Measurements from ENCODE around the gene PTP4A1. TPM values are rescaled to one million over a fixed set of nuclear protein-coding genes. Genes with fewer than 3 reads are reported as not detected.

Gene PTP4A1
- total RNA-seq, 2 donors from 2014 or later: 37.2 to 42.6 TPM

DNA sequence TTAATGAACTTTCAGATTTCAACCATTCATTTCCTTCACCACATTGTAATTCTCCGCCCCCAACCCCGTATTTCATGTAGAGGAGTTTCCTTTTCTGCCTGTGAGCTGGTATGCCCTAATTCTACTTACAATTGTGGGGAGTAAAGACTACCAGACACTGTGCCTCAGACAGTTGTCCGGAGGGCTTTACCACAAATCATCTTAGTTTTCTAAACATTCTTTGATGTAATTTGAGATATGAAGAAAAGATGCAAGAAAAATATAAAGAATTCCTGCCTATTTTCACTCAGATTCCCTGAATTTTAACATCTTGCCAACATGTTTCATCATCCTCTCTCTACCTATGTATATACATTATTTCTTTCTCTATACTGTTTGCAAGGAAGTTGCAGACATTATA, 28.3 kb upstream of the PTP4A1 start:
- TF ChIP-seq, protein P1, sequence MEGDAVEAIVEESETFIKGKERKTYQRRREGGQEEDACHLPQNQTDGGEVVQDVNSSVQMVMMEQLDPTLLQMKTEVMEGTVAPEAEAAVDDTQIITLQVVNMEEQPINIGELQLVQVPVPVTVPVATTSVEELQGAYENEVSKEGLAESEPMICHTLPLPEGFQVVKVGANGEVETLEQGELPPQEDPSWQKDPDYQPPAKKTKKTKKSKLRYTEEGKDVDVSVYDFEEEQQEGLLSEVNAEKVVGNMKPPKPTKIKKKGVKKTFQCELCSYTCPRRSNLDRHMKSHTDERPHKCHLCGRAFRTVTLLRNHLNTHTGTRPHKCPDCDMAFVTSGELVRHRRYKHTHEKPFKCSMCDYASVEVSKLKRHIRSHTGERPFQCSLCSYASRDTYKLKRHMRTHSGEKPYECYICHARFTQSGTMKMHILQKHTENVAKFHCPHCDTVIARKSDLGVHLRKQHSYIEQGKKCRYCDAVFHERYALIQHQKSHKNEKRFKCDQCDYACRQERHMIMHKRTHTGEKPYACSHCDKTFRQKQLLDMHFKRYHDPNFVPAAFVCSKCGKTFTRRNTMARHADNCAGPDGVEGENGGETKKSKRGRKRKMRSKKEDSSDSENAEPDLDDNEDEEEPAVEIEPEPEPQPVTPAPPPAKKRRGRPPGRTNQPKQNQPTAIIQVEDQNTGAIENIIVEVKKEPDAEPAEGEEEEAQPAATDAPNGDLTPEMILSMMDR (conservative IDR thresholded peaks at IDR 0.05): no peak
- H3K9ac ChIP-seq (ENCODE audit: extremely low read depth, low read length, poor library complexity, severe bottlenecking): no peak overlapping the region
- no peaks in the 10 kb centered on the region for H3K9me3 Mint-ChIP-seq
- H3K27me3 ChIP-seq (ENCODE audit: control insufficient read depth, insufficient read depth, low read length, poor library complexity, severe bottlenecking): peaks cover 97% of the 10 kb centered on the region
- no peaks in the 10 kb centered on the region for H3K4me1 Mint-ChIP-seq
- H3K4me1 ChIP-seq (ENCODE audit: control insufficient read depth, insufficient read depth, low read length): no peaks in the 10 kb centered on the region
- WGBS, 2 experiments (ENCODE audit: insufficient coverage in 1 of 2, insufficient read length in 1 of 2): 94% methylated on average over 2 of the region's 3 CpGs; no CpG with 5 or more reads in 1 of the 2 experiments
- no peak for DNase-seq
- no peaks in the 10 kb centered on the region for H3K36me3 ChIP-seq (ENCODE audit: control insufficient read depth, insufficient read depth, low read length)
- no peak overlapping the region for H3K4me3 Mint-ChIP-seq
- no peak overlapping the region for H3K27ac ChIP-seq (ENCODE audit: low read depth, low read length)
- H3K27ac Mint-ChIP-seq: no peak overlapping the region
- H3K27me3 Mint-ChIP-seq (ENCODE audit: insufficient read depth): peaks cover 95% of the 10 kb centered on the region
- H3K36me3 Mint-ChIP-seq (ENCODE audit: low read depth): no peaks in the 10 kb centered on the region
- no peak overlapping the region for H3K4me3 ChIP-seq (ENCODE audit: low read length)
- H3K9me3 ChIP-seq (ENCODE audit: control insufficient read depth, low read length): no peaks in the 10 kb centered on the region

DNA sequence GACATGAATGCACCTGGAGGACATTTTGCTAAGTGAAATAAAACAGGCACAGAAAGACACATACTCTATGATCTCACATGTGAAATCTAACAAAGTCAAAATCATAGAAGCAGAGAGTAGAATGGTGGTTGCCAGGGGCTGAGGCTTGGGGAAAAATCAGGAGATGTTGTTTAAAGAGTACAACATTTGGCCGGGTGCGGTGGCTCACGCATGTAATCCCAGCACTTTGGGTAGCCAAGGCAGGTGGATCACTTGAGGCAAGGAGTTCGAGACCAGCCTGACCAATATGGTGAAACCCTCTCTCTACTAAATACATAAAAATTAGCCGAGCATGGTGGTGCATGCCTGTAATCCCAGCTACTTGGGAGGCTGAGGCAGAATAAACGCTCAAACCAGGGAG, 26.0 kb upstream of the PTP4A1 start:
- H3K9me3 ChIP-seq (ENCODE audit: control insufficient read depth, low read length): no peaks in the 10 kb centered on the region
- Mint-ChIP-seq H3K9me3 (no peaks in the 10 kb centered on the region), H3K4me1 (no peaks in the 10 kb centered on the region), H3K4me3 (no peak overlapping the region), H3K27ac (no peak overlapping the region), H3K36me3 (ENCODE audit: low read depth) (no peaks in the 10 kb centered on the region), H3K27me3 (ENCODE audit: insufficient read depth) (peaks cover 94% of the 10 kb centered on the region)
- H3K4me3 ChIP-seq (ENCODE audit: low read length): no peak overlapping the region
- no peak overlapping the region for H3K9ac ChIP-seq (ENCODE audit: extremely low read depth, low read length, poor library complexity, severe bottlenecking)
- H3K36me3 ChIP-seq (ENCODE audit: control insufficient read depth, insufficient read depth, low read length): no peaks in the 10 kb centered on the region
- DNase-seq: no peak
- 85 to 91% methylated on average over 5 to 6 of the region's 6 CpGs for WGBS, 2 experiments (ENCODE audit: insufficient coverage in 1 of 2, insufficient read length in 1 of 2)
- peaks cover 97% of the 10 kb centered on the region for H3K27me3 ChIP-seq (ENCODE audit: control insufficient read depth, insufficient read depth, low read length, poor library complexity, severe bottlenecking)
- TF ChIP-seq, protein P1 (conservative IDR thresholded peaks at IDR 0.05): no peak
- no peak overlapping the region for H3K27ac ChIP-seq (ENCODE audit: low read depth, low read length)
- no peaks in the 10 kb centered on the region for H3K4me1 ChIP-seq (ENCODE audit: control insufficient read depth, insufficient read depth, low read length)

GRCh38 chr6:63546697-63547096, 25.6 kb upstream of the PTP4A1 start:
- WGBS, 2 experiments (ENCODE audit: insufficient coverage in 1 of 2, insufficient read length in 1 of 2): no CpG with 5 or more reads among the region's 1 CpG
- Mint-ChIP-seq H3K4me3 (no peak overlapping the region), H3K27ac (no peak overlapping the region), H3K36me3 (ENCODE audit: low read depth) (no peaks in the 10 kb centered on the region), H3K9me3 (no peaks in the 10 kb centered on the region), H3K4me1 (no peaks in the 10 kb centered on the region), H3K27me3 (ENCODE audit: insufficient read depth) (peaks cover 92% of the 10 kb centered on the region)
- Histone ChIP-seq H3K4me1 (ENCODE audit: control insufficient read depth, insufficient read depth, low read length) (no peaks in the 10 kb centered on the region), H3K27me3 (ENCODE audit: control insufficient read depth, insufficient read depth, low read length, poor library complexity, severe bottlenecking) (peaks cover 92% of the 10 kb centered on the region), H3K9me3 (ENCODE audit: control insufficient read depth, low read length) (no peaks in the 10 kb centered on the region), H3K36me3 (ENCODE audit: control insufficient read depth, insufficient read depth, low read length) (no peaks in the 10 kb centered on the region), H3K4me3 (ENCODE audit: low read length) (no peak overlapping the region), H3K9ac (ENCODE audit: extremely low read depth, low read length, poor library complexity, severe bottlenecking) (no peak overlapping the region), H3K27ac (ENCODE audit: low read depth, low read length) (no peak overlapping the region)
- DNase-seq: no peak
- TF ChIP-seq, protein P1 (conservative IDR thresholded peaks at IDR 0.05): no peak

Measured in endodermal cell (in vitro differentiated cells).